WTC11 (cell line): ENCODE data around the gene ETV6. TPM values are rescaled to one million over a fixed set of nuclear protein-coding genes. Genes with fewer than 3 reads are reported as not detected.

Experiments
- ATAC-seq: fragments of 200-7000 bp; cut with Tn5 transposase; 2 replicates; pipeline ENCODE4 v1.10.0; 2021; ENCODE audit warnings: mild to moderate bottlenecking, moderate library complexity
- CTCF ChIA-PET: fragments of 300-600 bp; sonication (Branson Sonifier 250); formaldehyde crosslinking; loops from one replicate; lab custom pipeline; 2021; ENCODE audit warnings: antibody characterized with exemption; lab: Charles Lee
- POLR2A ChIA-PET: fragments of 350-600 bp; sonication (Branson Sonifier 250); formaldehyde crosslinking; loops from one replicate; lab custom pipeline; 2021; ENCODE audit warnings: antibody characterized with exemption; lab: Charles Lee
- DNase-seq: peaks from one replicate; pipeline ENCODE4 v3.0.0; 2021; ENCODE audit warnings: low spot score
- H3K27ac Mint-ChIP-seq: 2 replicates; pipeline ENCODE4 v1.8.0; 2021; ENCODE audit warnings: mixed read lengths
- H3K27me3 Mint-ChIP-seq: 2 replicates; pipeline ENCODE4 v1.8.0; 2021; ENCODE audit warnings: low read depth, mild to moderate bottlenecking, moderate library complexity, mixed read lengths
- H3K36me3 Mint-ChIP-seq: 2 replicates; pipeline ENCODE4 v1.8.0; 2021; ENCODE audit warnings: mixed read lengths
- H3K4me1 Mint-ChIP-seq: 2 replicates; pipeline ENCODE4 v1.8.0; 2022; ENCODE audit warnings: mixed read lengths
- H3K4me3 Mint-ChIP-seq: 2 replicates; pipeline ENCODE4 v1.8.0; 2021; ENCODE audit warnings: mild to moderate bottlenecking, moderate library complexity, mixed read lengths
- H3K9me3 Mint-ChIP-seq: 2 replicates; pipeline ENCODE4 v1.8.0; 2021; ENCODE audit warnings: mixed read lengths
- CBFB ChIP-seq: sonication (generic); formaldehyde crosslinking; IDR thresholded peaks from 2 replicates; pipeline ENCODE4 v1.8.1; 2022; ENCODE audit warnings: mild to moderate bottlenecking, low read depth, missing genetic modification reagents
- ELF4 ChIP-seq: sonication (generic); formaldehyde crosslinking; IDR thresholded peaks from 2 replicates; pipeline ENCODE4 v1.8.1; 2022; ENCODE audit warnings: low read depth, mild to moderate bottlenecking, moderate library complexity, missing genetic modification reagents
- ETV6 ChIP-seq: sonication (generic); formaldehyde crosslinking; IDR thresholded peaks from 2 replicates; pipeline ENCODE4 v1.8.1; 2022; ENCODE audit warnings: mild to moderate bottlenecking, missing genetic modification reagents
- FOXJ3 ChIP-seq: sonication (generic); formaldehyde crosslinking; IDR thresholded peaks from 2 replicates; pipeline ENCODE4 v1.9.0; 2021; ENCODE audit warnings: missing genetic modification reagents, mild to moderate bottlenecking, borderline replicate concordance
- HMGA2 ChIP-seq: fragments of 250-450 bp; sonication (Bioruptor Pico); IDR thresholded peaks from 2 replicates; pipeline ENCODE4 v1.4.0; 2021; ENCODE audit warnings: mild to moderate bottlenecking, moderate library complexity
- IRF2 ChIP-seq: sonication (generic); formaldehyde crosslinking; IDR thresholded peaks from 2 replicates; pipeline ENCODE4 v1.8.0; 2022; ENCODE audit warnings: low read depth, missing genetic modification reagents, borderline replicate concordance
- NFYB ChIP-seq: sonication (generic); formaldehyde crosslinking; conservative IDR thresholded peaks from 2 replicates; pipeline ENCODE4 v1.8.0; 2022; ENCODE audit warnings: low read depth, missing genetic modification reagents
- SMAD4 ChIP-seq: sonication (generic); formaldehyde crosslinking; IDR thresholded peaks from 2 replicates; pipeline ENCODE4 v1.8.0; 2022; ENCODE audit warnings: mild to moderate bottlenecking, missing genetic modification reagents
- TEAD1 ChIP-seq: sonication (generic); formaldehyde crosslinking; IDR thresholded peaks from 2 replicates; pipeline ENCODE4 v1.8.0; 2022; ENCODE audit warnings: mild to moderate bottlenecking, missing genetic modification reagents
- TEAD4 ChIP-seq: sonication (generic); formaldehyde crosslinking; IDR thresholded peaks from 2 replicates; pipeline ENCODE4 v1.8.0; 2022; ENCODE audit warnings: mild to moderate bottlenecking, missing genetic modification reagents
- ZNF138 ChIP-seq: sonication (generic); formaldehyde crosslinking; conservative IDR thresholded peaks from 2 replicates; pipeline ENCODE4 v1.8.1; 2022; ENCODE audit warnings: mild to moderate bottlenecking, moderate library complexity, missing genetic modification reagents
- ZNF423 ChIP-seq: fragments of 250-450 bp; sonication (Bioruptor Pico); IDR thresholded peaks from 2 replicates; pipeline ENCODE4 v2.1.2; 2022; ENCODE audit warnings: mild to moderate bottlenecking, moderate library complexity
- total RNA-seq: library from RNA; stranded (reverse); gene quantifications from 3 replicates; pipeline ENCODE4 v1.2.3, GENCODE V29; 2021
- TF ChIP-seq, protein P1 (sequence below): sonication (generic); formaldehyde crosslinking; IDR thresholded peaks from 2 replicates; pipeline ENCODE4 v1.8.0; 2022; ENCODE audit warnings: mild to moderate bottlenecking, missing genetic modification reagents
- TF ChIP-seq, protein P2 (sequence below): fragments of 250-450 bp; sonication (Bioruptor Pico); IDR thresholded peaks from 2 replicates; pipeline ENCODE4 v1.9.0; 2021; ENCODE audit warnings: mild to moderate bottlenecking
- TF ChIP-seq, protein P3 (sequence below): sonication (generic); formaldehyde crosslinking; IDR thresholded peaks from 2 replicates; pipeline ENCODE4 v1.8.0; 2022; ENCODE audit warnings: mild to moderate bottlenecking, missing genetic modification reagents
- TF ChIP-seq, protein P4 (sequence below): sonication (generic); formaldehyde crosslinking; IDR thresholded peaks from 2 replicates; pipeline ENCODE4 v1.8.1; 2023; ENCODE audit warnings: mild to moderate bottlenecking, missing genetic modification reagents
- TF ChIP-seq, protein P5 (sequence below): sonication (generic); formaldehyde crosslinking; IDR thresholded peaks from 2 replicates; pipeline ENCODE4 v1.8.1; 2022; ENCODE audit warnings: missing genetic modification reagents, borderline replicate concordance
- TF ChIP-seq, protein P6 (sequence below): sonication (generic); formaldehyde crosslinking; IDR thresholded peaks from 2 replicates; pipeline ENCODE4 v1.8.1; 2022; ENCODE audit warnings: low read depth, missing genetic modification reagents, borderline replicate concordance
- TF ChIP-seq, protein P7 (sequence below): sonication (generic); formaldehyde crosslinking; IDR thresholded peaks from 2 replicates; pipeline ENCODE4 v1.8.0; 2022; ENCODE audit warnings: mild to moderate bottlenecking, missing genetic modification reagents

ETV6 gene
- total RNA-seq, 1 experiment from 2014 or later: 23.5 TPM

DNA sequence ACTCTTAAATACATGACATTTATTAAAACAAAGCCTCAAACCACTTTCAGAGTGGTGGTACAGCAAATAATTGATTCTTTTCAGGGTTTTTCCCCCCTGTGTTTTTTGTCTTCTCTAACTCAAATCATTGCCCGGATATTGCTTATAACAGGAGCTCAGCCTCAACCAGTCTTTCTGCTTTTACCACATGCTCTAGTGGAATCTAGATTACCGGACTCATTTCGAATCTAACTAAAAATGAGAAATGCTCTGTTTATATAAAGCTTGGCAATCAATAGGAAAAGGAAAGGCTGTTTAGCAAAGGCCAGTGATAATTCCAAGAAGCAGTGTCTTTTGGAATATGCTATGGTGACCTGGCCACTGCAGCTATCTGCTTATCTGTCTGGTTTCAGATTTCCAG lies 161.5 kb downstream of the ETV6 start:
- Mint-ChIP-seq H3K27me3 (no peaks in the 10 kb centered on the region), H3K4me3 (no peak overlapping the region), H3K27ac (no peak overlapping the region; the same call in 1 of the 2 replicates), H3K4me1 (peaks cover 81% of the 10 kb centered on the region), H3K36me3 (no peaks in the 10 kb centered on the region), H3K9me3 (no peaks in the 10 kb centered on the region; the same call in 1 of the 2 replicates)
- no peak for DNase-seq
- POLR2A ChIA-PET: no interaction called here
- no peak for ATAC-seq
- CTCF ChIA-PET: interaction anchor here (2.8 kb wide), 1 partner anchor 198 kb away, joined by 10 read pairs; no protein-coding TSS in a partner anchor
- TF ChIP-seq HMGA2: no peak
- TF ChIP-seq, all 79 proteins: peak for 0

DNA sequence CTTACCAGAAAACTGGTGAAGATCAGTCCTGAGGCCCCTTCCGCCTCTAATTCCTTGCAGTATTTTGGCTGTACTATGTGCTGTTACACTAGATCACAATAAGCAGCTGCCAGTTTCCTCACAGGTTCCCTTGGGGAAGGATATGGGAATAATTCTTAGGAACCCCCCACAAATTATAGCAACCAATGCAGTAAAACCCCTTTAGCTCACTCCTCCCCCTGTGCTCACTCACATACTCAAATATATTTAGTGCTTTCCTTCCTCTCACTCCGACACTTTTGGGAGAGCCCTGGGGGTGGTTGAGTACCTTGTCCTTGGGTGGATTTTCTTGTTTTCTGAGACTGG lies 162.7 kb downstream of the ETV6 start:
- H3K36me3 Mint-ChIP-seq: no peaks in the 10 kb centered on the region
- ChIA-PET CTCF (interaction anchor here (1.2 to 2.8 kb wide), 8 partner anchors 10 to 221 kb away, joined by 3 to 11 read pairs (median 8); no protein-coding TSS in a partner anchor), POLR2A (interaction anchor here (1.5 kb wide), 1 partner anchor 45 kb away, joined by 3 read pairs; no protein-coding TSS in a partner anchor)
- H3K4me3 Mint-ChIP-seq: peak overlapping the region; percentile 33
- H3K4me1 Mint-ChIP-seq: peaks cover 75% of the 10 kb centered on the region
- no peak for DNase-seq
- H3K27ac Mint-ChIP-seq: peak overlapping the region; percentile 97
- H3K27me3 Mint-ChIP-seq: no peaks in the 10 kb centered on the region
- ATAC-seq: no peak
- TF ChIP-seq NFYB (CRISPR knock-in tag) (no peak), IRF2 (CRISPR knock-in tag) (no peak), FOXJ3 (CRISPR knock-in tag) (no peak), ETV6 (CRISPR knock-in tag) (no peak), TEAD1 (CRISPR knock-in tag) (no peak), ELF4 (CRISPR knock-in tag) (no peak), SMAD4 (CRISPR knock-in tag) (no peak), TEAD4 (no peak), ZNF423 (CRISPR knock-in tag) (no peak), CBFB (CRISPR knock-in tag) (no peak), ZNF138 (no peak)
- TF ChIP-seq, protein P1, sequence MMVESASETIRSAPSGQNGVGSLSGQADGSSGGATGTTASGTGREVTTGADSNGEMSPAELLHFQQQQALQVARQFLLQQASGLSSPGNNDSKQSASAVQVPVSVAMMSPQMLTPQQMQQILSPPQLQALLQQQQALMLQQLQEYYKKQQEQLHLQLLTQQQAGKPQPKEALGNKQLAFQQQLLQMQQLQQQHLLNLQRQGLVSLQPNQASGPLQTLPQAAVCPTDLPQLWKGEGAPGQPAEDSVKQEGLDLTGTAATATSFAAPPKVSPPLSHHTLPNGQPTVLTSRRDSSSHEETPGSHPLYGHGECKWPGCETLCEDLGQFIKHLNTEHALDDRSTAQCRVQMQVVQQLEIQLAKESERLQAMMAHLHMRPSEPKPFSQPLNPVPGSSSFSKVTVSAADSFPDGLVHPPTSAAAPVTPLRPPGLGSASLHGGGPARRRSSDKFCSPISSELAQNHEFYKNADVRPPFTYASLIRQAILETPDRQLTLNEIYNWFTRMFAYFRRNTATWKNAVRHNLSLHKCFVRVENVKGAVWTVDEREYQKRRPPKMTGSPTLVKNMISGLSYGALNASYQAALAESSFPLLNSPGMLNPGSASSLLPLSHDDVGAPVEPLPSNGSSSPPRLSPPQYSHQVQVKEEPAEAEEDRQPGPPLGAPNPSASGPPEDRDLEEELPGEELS: no peak
- TF ChIP-seq, protein P2, sequence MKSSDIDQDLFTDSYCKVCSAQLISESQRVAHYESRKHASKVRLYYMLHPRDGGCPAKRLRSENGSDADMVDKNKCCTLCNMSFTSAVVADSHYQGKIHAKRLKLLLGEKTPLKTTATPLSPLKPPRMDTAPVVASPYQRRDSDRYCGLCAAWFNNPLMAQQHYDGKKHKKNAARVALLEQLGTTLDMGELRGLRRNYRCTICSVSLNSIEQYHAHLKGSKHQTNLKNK (CRISPR knock-in tag): no peak
- TF ChIP-seq, protein P3, sequence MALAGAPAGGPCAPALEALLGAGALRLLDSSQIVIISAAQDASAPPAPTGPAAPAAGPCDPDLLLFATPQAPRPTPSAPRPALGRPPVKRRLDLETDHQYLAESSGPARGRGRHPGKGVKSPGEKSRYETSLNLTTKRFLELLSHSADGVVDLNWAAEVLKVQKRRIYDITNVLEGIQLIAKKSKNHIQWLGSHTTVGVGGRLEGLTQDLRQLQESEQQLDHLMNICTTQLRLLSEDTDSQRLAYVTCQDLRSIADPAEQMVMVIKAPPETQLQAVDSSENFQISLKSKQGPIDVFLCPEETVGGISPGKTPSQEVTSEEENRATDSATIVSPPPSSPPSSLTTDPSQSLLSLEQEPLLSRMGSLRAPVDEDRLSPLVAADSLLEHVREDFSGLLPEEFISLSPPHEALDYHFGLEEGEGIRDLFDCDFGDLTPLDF (CRISPR knock-in tag): no peak
- TF ChIP-seq, protein P4, sequence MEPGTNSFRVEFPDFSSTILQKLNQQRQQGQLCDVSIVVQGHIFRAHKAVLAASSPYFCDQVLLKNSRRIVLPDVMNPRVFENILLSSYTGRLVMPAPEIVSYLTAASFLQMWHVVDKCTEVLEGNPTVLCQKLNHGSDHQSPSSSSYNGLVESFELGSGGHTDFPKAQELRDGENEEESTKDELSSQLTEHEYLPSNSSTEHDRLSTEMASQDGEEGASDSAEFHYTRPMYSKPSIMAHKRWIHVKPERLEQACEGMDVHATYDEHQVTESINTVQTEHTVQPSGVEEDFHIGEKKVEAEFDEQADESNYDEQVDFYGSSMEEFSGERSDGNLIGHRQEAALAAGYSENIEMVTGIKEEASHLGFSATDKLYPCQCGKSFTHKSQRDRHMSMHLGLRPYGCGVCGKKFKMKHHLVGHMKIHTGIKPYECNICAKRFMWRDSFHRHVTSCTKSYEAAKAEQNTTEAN (CRISPR knock-in tag): no peak
- TF ChIP-seq, protein P5, sequence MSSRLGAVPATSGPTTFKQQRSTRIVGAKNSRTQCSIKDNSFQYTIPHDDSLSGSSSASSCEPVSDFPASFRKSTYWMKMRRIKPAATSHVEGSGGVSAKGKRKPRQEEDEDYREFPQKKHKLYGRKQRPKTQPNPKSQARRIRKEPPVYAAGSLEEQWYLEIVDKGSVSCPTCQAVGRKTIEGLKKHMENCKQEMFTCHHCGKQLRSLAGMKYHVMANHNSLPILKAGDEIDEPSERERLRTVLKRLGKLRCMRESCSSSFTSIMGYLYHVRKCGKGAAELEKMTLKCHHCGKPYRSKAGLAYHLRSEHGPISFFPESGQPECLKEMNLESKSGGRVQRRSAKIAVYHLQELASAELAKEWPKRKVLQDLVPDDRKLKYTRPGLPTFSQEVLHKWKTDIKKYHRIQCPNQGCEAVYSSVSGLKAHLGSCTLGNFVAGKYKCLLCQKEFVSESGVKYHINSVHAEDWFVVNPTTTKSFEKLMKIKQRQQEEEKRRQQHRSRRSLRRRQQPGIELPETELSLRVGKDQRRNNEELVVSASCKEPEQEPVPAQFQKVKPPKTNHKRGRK (CRISPR knock-in tag): no peak
- TF ChIP-seq, protein P6, sequence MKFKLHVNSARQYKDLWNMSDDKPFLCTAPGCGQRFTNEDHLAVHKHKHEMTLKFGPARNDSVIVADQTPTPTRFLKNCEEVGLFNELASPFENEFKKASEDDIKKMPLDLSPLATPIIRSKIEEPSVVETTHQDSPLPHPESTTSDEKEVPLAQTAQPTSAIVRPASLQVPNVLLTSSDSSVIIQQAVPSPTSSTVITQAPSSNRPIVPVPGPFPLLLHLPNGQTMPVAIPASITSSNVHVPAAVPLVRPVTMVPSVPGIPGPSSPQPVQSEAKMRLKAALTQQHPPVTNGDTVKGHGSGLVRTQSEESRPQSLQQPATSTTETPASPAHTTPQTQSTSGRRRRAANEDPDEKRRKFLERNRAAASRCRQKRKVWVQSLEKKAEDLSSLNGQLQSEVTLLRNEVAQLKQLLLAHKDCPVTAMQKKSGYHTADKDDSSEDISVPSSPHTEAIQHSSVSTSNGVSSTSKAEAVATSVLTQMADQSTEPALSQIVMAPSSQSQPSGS (CRISPR knock-in tag): no peak
- TF ChIP-seq, protein P7, sequence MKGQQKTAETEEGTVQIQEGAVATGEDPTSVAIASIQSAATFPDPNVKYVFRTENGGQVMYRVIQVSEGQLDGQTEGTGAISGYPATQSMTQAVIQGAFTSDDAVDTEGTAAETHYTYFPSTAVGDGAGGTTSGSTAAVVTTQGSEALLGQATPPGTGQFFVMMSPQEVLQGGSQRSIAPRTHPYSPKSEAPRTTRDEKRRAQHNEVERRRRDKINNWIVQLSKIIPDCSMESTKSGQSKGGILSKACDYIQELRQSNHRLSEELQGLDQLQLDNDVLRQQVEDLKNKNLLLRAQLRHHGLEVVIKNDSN: no peak
- H3K9me3 Mint-ChIP-seq: no peaks in the 10 kb centered on the region; the same call in 1 of the 2 replicates
